Smooth muscle cell (in vitro differentiated cells): ENCODE data around the gene CCNK. TPM values are rescaled to one million over a fixed set of nuclear protein-coding genes. Genes with fewer than 3 reads are reported as not detected.

Source experiments
- DNase-seq: peaks from one replicate; lab custom pipeline; 2025; ENCODE audit not compliant: unreplicated experiment; lab: John Stamatoyannopoulos, UW
- H2AFZ ChIP-seq: fragments of 200-600 bp; sonication (generic); 2 replicates; pipeline ENCODE4 v1.6.0; 2016; ENCODE audit warnings: antibody characterized with exemption, low read depth, mild to moderate bottlenecking
- H3F3A ChIP-seq: fragments of 200-600 bp; sonication (generic); 2 replicates; pipeline ENCODE4 v1.6.0; 2017; ENCODE audit warnings: antibody characterized with exemption, low read depth
- H3K27ac ChIP-seq: fragments of 200-600 bp; sonication (generic); 2 replicates; pipeline ENCODE4 v1.5.1; 2016; ENCODE audit warnings: low read depth, mild to moderate bottlenecking
- H3K27me3 ChIP-seq: fragments of 200-600 bp; sonication (generic); 2 replicates; pipeline ENCODE4 v1.6.1; 2016; ENCODE audit warnings: low read depth, mild to moderate bottlenecking
- H3K36me3 ChIP-seq: fragments of 200-600 bp; sonication (generic); 2 replicates; pipeline ENCODE4 v1.5.1; 2016; ENCODE audit warnings: low read depth
- H3K4me1 ChIP-seq: fragments of 200-600 bp; sonication (generic); 2 replicates; pipeline ENCODE4 v1.5.1; 2016; ENCODE audit warnings: low read depth
- H3K4me2 ChIP-seq: fragments of 200-600 bp; sonication (generic); 2 replicates; pipeline ENCODE4 v1.6.0; 2016; ENCODE audit warnings: mild to moderate bottlenecking
- H3K4me3 ChIP-seq: fragments of 200-600 bp; sonication (generic); 2 replicates; pipeline ENCODE4 v1.5.1; 2016; ENCODE audit warnings: mild to moderate bottlenecking
- H3K79me2 ChIP-seq: fragments of 200-600 bp; sonication (generic); 2 replicates; pipeline ENCODE4 v1.6.0; 2016; ENCODE audit warnings: low read depth, mild to moderate bottlenecking
- H3K9ac ChIP-seq: fragments of 200-600 bp; sonication (generic); 2 replicates; pipeline ENCODE4 v1.6.0; 2016; ENCODE audit warnings: low read depth
- H3K9me3 ChIP-seq: fragments of 200-600 bp; sonication (generic); replicated peaks from 2 replicates; pipeline ENCODE4 v1.5.1; 2016; ENCODE audit warnings: low read depth
- H4K20me1 ChIP-seq: fragments of 200-600 bp; sonication (generic); 2 replicates; pipeline ENCODE4 v1.6.0; 2016; ENCODE audit warnings: low read depth
- WGBS: methylation state at CpG from one replicate; pipeline ENCODE4 v1.1.7; 2016; ENCODE audit warnings: low lambda C conversion rate; 5-methylcytosine and 5-hydroxymethylcytosine counted together
- polyA plus RNA-seq: library from polyadenylated mRNA; unstranded; fragments of >200 nt; fragmentation: Nextera tagmentation; extraction: Ambion mirVana; gene quantifications from 2 replicates; pipeline ENCODE4 v1.2.1, GENCODE V29; 2016
- total RNA-seq: library from RNA; depleted of rRNA; stranded (reverse); fragments of >200 nt; gene quantifications from 2 replicates; pipeline ENCODE4 v1.2.3, GENCODE V29; 2014
- TF ChIP-seq, protein P1 (sequence below): fragments of 200-600 bp; sonication (generic); IDR thresholded peaks from 2 replicates; pipeline ENCODE4 v1.5.1; 2017; ENCODE audit warnings: borderline replicate concordance, mild to moderate bottlenecking, antibody characterized with exemption; ENCODE audit not compliant: insufficient read depth, poor library complexity, severe bottlenecking

The CCNK gene
- total and polyA plus RNA-seq, 2 experiments from 2014 or later, result 14.6 to 32.9 TPM

DNA sequence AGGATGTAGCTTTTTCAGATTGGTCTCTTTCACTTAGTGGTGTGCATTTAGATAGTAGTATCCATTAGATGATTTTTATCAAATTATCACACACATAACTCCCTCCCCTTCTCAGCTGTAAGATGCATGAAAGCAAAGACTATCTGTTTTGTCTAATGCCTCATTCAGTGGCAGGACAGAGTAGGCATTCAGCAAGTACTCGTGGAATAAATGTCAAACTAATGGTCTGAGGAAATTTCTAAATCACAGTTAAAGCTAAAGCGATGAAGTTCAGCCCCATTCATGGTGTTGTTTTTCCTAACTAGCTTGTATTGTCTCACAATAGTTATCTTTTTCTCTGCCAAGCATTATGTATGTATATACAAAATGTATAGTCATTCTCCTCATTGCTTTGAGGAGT is 16.1 kb downstream of the CCNK start:
- no peak overlapping the region for H3K4me3 ChIP-seq
- 97% methylated on average over 2 of the region's 2 CpGs for WGBS
- no peak overlapping the region for H3K27ac ChIP-seq
- peaks cover 72% of the 10 kb centered on the region for H4K20me1 ChIP-seq
- no peak for DNase-seq
- TF ChIP-seq, protein P1, sequence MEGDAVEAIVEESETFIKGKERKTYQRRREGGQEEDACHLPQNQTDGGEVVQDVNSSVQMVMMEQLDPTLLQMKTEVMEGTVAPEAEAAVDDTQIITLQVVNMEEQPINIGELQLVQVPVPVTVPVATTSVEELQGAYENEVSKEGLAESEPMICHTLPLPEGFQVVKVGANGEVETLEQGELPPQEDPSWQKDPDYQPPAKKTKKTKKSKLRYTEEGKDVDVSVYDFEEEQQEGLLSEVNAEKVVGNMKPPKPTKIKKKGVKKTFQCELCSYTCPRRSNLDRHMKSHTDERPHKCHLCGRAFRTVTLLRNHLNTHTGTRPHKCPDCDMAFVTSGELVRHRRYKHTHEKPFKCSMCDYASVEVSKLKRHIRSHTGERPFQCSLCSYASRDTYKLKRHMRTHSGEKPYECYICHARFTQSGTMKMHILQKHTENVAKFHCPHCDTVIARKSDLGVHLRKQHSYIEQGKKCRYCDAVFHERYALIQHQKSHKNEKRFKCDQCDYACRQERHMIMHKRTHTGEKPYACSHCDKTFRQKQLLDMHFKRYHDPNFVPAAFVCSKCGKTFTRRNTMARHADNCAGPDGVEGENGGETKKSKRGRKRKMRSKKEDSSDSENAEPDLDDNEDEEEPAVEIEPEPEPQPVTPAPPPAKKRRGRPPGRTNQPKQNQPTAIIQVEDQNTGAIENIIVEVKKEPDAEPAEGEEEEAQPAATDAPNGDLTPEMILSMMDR, result no peak
- no peaks in the 10 kb centered on the region for H3K27me3 ChIP-seq
- no peak overlapping the region for H3K9ac ChIP-seq
- H3F3A ChIP-seq, result no peaks in the 10 kb centered on the region
- H3K9me3 ChIP-seq, result no peaks in the 10 kb centered on the region
- no peak overlapping the region for H3K4me2 ChIP-seq
- no peaks in the 10 kb centered on the region for H3K4me1 ChIP-seq
- H3K36me3 ChIP-seq, result peaks cover 32% of the 10 kb centered on the region
- peaks cover 36% of the 10 kb centered on the region for H3K79me2 ChIP-seq
- H2AFZ ChIP-seq, result no peak overlapping the region

DNA sequence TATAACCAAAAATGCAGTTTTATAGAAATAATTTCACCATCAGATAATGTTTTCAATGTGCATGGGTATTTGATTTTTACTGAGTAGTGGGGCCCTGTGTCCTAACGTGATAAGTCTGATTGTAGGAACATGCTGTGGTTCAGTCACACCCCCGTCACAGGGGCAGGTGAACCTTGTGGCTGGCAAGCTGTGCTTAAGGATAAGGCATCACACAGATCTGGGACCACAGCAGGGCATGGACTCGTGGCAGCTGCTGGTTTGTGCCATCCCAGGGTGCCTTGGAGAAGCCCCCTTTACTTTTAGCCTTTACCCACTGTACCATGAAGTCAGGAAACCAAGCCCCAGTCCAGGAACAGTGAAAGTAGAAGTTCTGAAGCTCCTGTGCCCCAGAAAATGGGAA is 16.7 kb downstream of the CCNK start:
- H3K9ac ChIP-seq, result no peak overlapping the region
- WGBS, result 93% methylated on average over 3 of the region's 3 CpGs
- H3K79me2 ChIP-seq, result peaks cover 31% of the 10 kb centered on the region
- peaks cover 36% of the 10 kb centered on the region for H3K36me3 ChIP-seq
- H4K20me1 ChIP-seq, result peaks cover 66% of the 10 kb centered on the region
- H3F3A ChIP-seq, result no peaks in the 10 kb centered on the region
- no peak overlapping the region for H3K4me3 ChIP-seq
- TF ChIP-seq, protein P1, result no peak
- no peak for DNase-seq
- no peak overlapping the region for H3K4me2 ChIP-seq
- no peak overlapping the region for H3K27ac ChIP-seq
- no peaks in the 10 kb centered on the region for H3K9me3 ChIP-seq
- no peaks in the 10 kb centered on the region for H3K4me1 ChIP-seq
- no peaks in the 10 kb centered on the region for H3K27me3 ChIP-seq
- no peak overlapping the region for H2AFZ ChIP-seq

DNA sequence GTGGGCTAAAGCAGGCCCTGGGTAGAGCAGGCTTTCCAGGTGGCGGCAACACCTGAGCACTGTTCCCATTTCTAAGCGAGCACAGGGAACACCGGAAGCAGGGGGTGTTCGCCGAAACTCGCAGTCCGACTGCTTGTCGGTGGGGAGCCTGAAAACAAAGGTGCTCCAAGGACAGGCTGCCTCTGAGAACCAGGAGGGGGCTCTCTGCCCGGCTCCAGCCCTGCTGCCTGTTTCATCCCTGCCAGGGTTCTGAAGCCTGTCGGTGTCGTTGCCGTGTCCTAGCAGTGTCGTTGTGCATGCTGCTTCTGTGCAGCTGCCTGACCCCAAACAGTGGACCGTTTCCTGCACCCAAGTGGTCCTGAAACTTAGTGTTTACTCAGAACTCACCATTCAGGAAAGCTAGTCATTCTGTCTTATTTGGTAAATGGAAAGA is 21.8 kb downstream of the CCNK start:
- no peak overlapping the region for H2AFZ ChIP-seq
- TF ChIP-seq, protein P1, result no peak
- H3K4me3 ChIP-seq, result no peak overlapping the region
- peaks cover 30% of the 10 kb centered on the region for H3K36me3 ChIP-seq
- no peak overlapping the region for H3K4me2 ChIP-seq
- no peak overlapping the region for H3K27ac ChIP-seq
- H3K79me2 ChIP-seq, result peaks cover 3% of the 10 kb centered on the region
- H4K20me1 ChIP-seq, result peaks cover 30% of the 10 kb centered on the region
- no peaks in the 10 kb centered on the region for H3K27me3 ChIP-seq
- no peak for DNase-seq
- no peak overlapping the region for H3K9ac ChIP-seq
- no peaks in the 10 kb centered on the region for H3K4me1 ChIP-seq
- H3K9me3 ChIP-seq, result no peaks in the 10 kb centered on the region
- no peaks in the 10 kb centered on the region for H3F3A ChIP-seq
- WGBS, result 86% methylated on average over 14 of the region's 14 CpGs

DNA sequence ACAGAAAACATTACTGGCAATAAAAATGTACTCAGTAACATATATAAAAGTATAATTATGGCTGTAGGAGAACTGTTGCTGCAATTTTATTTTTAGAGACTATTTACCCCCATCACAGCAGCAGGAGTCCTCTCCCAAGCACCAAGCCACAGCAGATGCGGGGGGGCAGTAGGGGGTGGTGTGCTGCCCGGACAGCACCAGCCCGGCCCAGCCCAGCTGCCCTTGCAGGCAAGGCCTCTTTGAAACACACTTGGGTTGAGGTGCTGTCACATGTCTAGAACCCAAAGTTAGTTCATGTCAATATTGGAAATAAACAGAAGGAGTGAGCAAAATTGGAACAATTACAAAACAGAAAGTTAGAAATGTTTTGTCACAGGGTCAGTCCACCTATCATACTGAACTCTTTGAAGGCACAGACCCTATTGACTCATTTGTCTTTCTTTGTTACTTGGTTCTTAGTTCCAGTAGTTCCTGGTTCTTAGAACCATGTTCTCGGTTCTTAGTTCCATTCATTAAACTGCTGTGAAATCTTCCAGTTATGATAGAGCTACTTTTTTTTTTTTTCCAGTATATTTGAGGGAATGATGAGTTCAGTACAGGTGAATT is 22.7 kb downstream of the CCNK start:
- H3K79me2 ChIP-seq, result no peaks in the 10 kb centered on the region
- 88% methylated on average over 4 of the region's 4 CpGs for WGBS
- TF ChIP-seq, protein P1, result no peak
- no peaks in the 10 kb centered on the region for H3F3A ChIP-seq
- no peak for DNase-seq
- no peak overlapping the region for H3K9ac ChIP-seq
- H3K4me2 ChIP-seq, result no peak overlapping the region
- H3K4me3 ChIP-seq, result no peak overlapping the region
- peaks cover 30% of the 10 kb centered on the region for H3K36me3 ChIP-seq
- no peak overlapping the region for H3K27ac ChIP-seq
- H3K27me3 ChIP-seq, result no peaks in the 10 kb centered on the region
- no peaks in the 10 kb centered on the region for H3K9me3 ChIP-seq
- H3K4me1 ChIP-seq, result no peaks in the 10 kb centered on the region
- no peak overlapping the region for H2AFZ ChIP-seq
- peaks cover 29% of the 10 kb centered on the region for H4K20me1 ChIP-seq
